GM18909 (cell line): Measurements from ENCODE around the gene ADAMTS3.
"Not testable (repeated sequence)": the region's sequence is repeated elsewhere in the genome, so short reads cannot be mapped to it uniquely, and the experiment has no call there.

Source experiments
- ATAC-seq: cut with Tn5 transposase; IDR thresholded peaks from one replicate; pipeline ENCODE4 v1.9.1; 2021; ENCODE audit warnings: mild to moderate bottlenecking; ENCODE audit not compliant: unreplicated experiment, poor library complexity

ADAMTS3 gene

DNA sequence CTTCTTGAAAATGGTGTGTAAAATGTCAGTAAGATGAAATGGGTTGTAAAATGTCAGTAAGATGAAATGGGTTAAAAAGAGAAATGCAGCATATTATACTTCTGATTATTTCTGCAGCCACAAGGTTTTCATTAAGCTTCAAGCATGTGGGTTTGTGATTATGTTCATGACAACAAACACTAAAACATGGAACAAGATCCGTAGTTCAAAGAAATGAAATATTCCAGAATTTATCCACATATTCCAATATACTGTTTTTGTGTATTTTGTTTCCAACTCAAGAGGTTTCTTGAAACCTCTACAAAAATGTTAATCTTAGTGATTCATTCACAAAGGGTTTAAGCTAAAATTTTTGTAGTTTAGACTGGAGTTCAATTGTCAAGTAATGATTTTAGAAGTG lies 84.0 kb downstream of the ADAMTS3 start:
- no peak for ATAC-seq

DNA sequence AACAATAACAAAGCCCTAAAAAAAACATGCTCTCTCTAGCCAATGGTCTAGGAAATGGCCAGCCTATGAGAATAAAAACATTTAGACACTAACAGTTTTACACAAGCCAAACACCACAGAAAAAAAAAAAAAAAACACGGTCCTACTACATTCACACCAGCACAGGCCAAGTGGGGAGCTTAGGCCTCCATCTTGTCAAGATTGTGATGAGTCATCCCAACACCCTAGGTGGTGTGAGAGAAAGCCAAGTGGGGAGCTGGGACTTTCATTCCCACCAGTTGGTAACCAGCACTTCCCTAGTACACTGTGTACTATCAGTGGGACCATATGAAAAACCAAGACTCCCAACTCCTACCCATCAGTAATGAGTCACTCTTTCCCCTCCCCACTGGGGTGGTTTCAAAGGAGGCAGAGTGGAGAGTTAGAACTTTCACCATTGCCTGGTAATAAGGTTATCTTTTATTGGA lies 95.6 kb downstream of the ADAMTS3 start:
- ATAC-seq = no peak

DNA sequence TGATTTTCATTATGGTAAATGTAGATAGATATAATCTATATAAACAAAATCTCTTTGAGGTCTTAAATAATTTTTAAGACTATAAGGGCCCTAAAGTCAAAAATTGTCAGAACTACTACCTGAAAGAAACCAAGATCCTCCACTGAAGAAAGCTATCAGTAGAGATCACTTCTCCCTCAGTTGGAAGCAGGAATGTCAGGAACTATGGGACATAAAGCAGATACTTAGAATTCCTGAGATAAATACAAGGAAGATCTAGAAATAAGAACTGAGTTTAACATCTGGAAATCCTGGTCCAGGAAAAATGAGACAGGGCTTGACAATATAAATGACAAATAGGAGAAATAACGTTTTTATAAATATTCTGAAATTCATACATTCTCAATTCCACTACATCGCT lies 97.2 kb downstream of the ADAMTS3 start:
- no peak for ATAC-seq

DNA sequence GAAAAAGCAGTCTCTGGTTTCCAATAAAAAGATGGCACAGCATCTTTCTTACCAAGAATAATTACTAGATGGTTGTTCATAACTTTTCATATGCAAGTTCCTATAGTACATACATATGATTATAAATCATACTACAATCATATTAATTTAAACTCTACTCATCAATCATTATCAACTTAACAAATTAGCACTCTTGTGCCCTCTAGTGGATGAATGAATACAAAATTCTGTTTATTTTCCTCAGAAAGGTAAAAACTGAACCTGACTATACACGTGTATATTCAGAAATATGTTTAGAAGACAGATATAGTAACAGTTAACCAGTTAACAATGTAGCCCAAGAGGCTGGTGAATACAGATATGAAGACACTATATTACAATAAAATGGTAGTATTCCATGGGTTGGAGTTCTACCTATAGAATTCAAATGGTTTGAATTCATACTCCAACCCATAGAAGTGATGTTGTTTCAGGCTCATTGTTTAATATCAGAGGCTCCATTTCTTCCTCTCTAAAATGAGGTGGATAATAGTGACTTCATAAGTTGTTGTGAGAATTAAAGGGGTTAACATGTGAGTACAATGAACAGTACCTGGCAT lies 100.0 kb downstream of the ADAMTS3 start:
- ATAC-seq = no peak

DNA sequence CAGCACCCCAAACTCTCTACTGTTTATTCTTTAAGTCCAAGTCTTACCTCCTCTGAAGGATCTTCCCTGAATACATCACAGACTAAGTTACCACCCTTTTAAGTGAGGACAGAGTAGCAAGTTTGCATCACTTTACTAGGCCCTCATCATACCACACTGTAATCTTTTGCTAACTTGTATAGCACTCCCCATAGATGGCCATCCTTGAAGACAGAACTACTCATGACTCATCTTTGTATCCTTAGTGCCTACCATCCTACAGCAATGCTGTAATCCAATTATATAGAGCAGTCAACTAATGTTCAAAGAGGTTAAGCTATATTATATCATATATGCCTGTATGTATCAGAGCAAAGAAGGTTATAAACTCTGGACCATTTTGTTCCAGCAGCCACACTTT lies 101.4 kb downstream of the ADAMTS3 start:
- ATAC-seq = no peak

DNA sequence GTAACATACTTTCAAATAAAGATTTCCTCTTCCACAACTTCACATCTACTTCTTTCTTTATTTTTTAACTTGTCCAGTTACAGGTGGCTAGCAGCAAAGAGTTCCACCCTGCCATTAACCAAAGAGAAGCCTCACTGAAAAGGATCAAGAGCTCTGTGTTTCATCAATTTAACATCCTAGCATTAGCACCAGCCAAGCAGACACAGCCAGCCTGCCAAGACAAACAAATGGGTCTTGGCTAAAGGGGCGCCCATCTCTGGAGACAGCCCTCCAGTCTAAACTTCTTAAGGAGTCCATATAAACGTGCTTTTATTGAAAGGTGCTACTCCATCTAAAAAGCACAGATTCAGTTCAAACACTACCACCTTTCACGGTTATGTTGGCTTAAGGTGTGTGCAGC lies 105.3 kb downstream of the ADAMTS3 start:
- ATAC-seq = no peak

DNA sequence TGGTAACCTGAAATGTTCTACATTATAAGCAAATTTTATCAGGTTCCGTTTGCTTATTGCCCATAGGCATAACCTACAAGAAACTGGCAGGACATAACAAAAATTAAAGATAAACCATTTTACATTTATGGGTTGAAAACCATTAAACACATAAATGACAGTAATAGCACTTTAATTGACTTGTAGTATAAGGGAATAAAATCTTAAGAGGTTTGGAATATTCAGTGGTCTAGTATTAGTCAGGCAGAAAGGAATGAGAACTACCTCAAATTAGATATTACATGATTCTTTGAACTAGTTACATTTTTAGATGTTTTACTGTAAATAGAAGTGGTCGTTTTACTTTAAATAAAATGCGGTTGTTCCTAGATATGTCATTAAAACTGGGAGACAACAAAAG lies 111.9 kb downstream of the ADAMTS3 start:
- no peak for ATAC-seq

DNA sequence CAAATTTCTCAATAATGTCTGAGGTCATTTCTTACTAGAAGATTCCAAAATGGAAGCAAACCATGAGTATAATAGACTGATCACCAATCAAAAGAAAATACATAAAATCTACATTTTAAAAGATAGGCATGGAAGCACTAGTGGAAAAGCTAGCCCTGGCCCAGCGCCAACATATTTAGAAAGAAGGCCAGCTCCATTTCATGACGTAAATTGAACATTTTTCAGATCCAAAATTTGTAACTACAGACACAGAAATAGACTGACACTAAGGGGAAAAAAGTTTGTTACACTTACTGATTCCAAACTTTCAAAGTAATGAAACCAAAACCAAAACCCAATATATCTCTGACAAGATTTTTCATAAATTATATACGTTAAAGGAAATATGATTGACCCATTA lies 117.7 kb downstream of the ADAMTS3 start:
- ATAC-seq = no peak

DNA sequence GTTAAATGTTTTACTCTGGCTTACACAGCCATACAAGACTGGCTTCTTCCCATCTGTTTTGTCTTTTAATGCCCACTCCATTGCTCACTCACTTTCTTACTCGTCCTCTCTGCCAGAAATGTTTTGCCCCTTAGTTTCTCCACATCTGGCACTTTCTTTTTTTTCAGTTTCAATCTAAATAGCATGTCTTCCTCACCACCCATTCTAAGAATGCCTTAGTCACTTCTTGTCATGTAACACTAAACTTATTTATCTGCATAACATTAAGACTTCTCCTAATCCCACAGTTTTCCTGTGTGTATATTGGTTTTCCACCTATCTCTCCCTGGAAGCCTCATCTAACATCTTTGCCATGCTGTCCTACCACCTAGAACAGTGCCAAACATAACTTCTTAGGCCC lies 119.3 kb downstream of the ADAMTS3 start:
- no peak for ATAC-seq

DNA sequence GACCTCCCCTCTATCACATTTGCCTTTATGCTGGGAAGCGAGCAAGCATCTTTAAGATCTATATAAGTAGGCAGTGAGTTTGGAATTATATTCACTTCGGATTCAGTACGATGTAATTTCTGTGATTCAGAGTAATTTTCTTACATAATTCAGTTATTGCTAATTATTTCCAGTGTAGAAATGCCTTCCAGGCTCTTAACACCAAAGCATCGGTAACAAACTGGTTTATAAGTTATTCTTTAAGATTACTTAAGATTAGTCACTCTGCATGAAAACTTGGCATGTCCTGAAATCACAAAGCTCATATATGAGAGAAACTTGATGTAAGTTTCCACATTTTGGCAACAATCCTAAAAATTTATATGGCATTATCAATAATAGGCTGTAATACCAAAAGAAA lies 120.8 kb downstream of the ADAMTS3 start:
- ATAC-seq = no peak

DNA sequence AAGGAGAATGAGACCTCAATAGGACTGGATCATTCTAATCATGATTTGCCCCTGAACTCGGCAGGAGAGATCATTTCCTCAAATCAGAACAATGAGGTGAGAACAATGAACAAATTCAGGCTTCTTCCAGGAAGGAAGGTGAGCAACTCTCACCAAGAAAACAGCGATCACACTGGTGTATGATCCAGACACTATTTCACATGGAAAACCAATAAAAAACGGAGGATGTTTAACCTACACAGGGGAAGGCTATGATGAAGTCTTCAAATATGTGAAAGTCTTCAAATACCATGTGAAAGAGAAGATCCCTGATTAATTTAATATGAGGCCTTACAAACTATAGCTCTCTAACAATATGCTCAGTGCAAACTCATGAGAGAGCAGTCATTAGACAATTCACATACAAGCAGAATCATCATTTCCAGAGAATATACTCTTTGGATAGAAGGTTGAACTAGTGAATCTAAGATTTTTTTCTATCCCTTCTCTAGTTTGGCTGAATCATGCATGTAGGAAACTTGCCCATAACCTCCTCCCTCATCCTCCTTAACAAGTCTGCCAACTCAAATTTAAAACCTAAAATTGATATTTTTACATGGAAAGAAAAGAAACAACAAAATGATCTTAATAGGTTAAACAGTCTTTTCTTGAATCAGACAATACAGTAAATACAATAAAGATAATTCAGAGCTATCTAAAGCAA lies 122.5 kb downstream of the ADAMTS3 start:
- ATAC-seq = no peak

DNA sequence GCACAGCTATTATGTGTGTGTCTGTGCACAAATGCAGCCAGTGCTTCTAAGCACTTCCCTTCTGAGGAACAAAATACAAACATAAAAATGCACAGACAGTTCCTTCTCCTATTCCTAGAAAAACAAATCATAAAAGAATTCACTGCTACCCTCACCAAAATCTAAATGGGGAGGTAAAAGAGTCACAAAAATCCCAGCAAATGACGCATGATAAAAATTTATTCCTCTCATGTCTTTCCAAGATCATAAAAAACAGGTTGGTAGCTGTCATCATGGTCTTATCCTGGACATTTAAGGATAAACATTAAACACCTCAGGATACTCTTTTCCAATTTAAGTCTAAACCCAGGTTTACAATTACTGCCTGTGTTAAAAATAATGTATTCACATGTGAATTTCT lies 124.9 kb downstream of the ADAMTS3 start:
- no peak for ATAC-seq

DNA sequence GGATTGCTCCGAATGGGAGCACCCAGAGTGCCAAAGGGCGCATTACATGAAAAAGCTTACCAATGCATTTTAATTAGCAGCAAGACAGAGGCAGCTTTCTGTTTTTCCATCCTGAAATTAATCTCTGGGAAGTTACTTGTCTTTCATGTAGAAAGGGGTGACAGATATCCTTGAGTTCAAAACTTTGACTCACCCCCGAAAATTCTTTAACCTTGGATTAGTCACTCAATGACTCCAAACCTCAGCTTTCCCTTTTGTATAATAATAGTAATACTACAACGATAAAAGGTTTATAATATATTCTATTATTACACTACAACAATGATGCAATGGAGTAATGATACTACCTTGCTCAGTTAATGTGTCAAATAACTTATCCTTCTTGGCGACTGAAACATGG lies 126.3 kb downstream of the ADAMTS3 start:
- ATAC-seq = no peak

DNA sequence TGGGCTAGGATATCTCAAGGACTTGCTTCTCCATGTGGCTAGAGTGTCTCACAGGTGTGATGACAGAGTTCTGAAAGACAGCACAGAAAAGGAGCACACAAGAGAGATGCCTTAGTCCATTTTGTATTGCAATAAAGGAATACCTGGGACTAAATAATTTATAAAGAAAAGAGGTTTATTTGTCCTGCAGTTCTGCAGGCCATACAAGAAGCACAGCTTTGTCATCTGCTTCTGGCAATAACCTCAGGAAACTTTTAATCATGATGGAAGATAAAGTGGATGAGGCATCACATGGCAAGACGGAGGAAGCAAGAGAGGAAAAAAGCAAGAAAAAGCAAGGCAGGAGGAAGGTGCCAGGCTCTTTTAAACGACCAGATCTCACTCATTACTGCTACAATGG lies 126.9 kb downstream of the ADAMTS3 start:
- ATAC-seq = no peak

DNA sequence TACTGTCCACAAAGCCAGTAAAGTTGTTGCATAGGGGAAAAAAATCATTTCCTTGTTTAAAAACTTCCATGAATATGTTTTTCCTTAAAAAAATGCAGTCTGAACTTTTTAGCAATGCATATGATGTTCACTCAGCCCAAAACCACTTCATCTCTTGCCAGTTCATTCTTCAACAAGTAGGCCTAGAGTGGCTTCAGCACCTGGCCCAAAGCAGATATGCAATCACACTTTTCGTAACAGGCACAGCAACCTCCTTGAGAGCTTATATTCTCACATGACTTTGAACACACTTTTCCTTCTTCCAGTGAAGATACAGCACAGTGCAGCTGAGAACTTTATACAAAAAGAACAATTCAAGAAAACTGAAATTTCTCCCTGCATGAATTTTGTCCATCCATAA lies 128.6 kb downstream of the ADAMTS3 start:
- no peak for ATAC-seq

DNA sequence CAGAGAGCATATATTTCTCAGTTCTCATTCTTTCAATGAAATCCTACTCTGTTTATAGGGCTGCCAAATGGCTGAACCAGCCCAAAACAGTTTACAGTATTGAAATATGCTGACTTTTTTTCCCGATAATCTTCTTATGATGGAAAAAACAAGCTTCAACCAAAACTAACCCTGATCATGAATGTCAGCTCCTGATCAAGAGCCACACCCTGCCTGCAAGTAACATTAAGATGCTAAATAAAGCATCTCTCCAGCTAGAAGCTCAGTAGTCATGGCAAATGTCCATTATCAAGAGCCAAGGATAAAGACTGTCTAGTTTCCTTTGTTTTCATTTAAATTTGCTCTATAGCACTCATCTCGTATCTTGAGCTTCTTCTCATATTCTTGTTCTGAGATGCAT lies 136.0 kb downstream of the ADAMTS3 start:
- ATAC-seq = no peak

DNA sequence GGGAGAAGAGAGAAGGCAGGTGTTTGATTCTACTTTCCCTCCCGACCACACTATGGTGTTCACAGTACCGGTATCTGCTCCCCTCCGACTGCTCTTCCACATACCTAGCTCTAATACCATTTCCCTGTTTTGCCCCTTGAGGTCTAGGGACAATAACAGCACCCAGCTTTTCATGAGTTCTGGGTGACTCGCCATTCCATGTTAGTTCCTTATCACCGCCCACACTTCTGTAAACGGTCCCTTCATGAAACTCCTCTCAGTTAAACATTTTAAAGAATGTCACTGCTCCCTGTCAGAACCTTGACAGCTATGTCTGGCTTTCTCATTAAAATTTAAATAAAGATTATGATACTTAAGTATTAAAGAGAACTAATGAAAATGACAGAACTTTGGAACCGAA lies 136.7 kb downstream of the ADAMTS3 start:
- no peak for ATAC-seq

DNA sequence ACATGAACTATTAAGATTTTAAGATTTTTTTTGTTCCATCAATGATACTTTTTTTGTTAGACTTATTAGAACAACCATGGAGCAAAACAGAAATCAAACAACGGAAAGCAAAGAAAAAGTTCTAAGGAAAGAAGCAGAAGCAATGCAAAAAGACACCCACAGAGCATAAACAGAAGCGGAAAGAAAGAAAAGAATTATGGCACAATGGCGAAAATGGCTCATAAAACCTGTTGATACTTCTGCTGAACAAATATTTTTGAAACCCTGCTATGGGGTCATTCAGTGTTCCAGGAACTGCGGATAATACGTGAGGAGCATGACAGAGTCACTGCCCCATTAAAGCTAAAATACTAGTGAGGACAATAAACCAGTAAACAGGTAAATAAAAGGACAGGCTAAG lies 138.0 kb downstream of the ADAMTS3 start:
- no peak for ATAC-seq

DNA sequence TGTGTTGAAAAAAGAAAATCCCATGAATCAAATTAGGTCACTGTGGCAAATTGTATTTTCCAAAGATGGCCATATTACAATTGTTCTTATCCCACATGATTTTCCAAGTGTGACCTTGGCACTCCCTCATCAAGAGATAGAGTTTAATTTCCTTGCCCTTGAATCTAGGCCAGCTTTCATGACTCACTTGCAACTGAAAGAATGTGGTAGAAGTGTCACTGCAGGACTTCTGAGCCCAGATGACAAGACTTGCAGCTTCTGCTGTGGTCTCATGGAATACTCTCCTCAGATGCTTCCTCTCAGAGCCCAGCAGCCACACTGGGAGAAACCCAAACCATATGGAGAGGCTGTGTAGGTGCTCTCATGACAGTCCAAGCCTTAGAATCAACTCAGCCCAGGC lies 139.0 kb downstream of the ADAMTS3 start:
- no peak for ATAC-seq

DNA sequence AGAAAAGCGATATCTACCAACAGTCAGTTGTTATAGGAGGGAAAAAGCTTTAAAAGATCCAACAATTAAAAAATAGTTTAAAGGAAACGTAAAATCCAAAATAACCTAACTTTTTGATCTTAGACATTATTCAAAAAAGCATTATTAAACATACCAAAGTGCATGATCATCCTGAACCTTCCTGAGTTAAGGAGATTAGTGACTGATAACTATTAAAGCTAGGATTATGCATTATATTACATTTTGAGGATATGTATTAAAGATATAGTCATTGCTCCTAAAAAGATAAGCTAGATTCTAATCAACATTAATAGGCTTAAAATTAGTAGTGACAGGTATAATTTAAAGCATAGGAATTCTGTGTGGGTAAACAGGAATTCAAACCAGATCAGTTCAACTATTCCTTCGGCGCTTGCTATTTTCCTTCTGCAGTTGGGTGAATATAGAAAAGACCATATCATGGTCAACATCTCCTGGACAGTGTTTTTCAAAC lies 139.6 kb downstream of the ADAMTS3 start:
- ATAC-seq = no peak

DNA sequence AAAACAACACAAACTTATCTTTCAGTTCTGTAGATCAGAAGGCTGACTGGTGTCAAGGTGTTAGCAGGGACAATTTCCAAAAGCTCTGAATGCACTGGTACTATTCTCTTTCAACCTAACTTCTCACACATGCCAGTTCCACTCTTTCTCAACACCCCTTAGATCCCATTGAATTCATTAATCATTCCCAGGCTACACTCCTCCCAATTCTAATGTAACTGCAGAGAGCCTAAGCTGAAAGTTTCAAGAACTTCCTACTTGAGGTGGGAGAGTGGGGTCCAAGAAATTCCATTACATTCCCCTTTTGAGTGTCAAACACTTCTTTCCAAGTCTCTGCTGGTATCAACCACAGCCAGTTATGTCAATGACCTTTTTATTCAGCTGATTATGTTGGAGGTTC lies 142.0 kb downstream of the ADAMTS3 start:
- ATAC-seq = no peak

DNA sequence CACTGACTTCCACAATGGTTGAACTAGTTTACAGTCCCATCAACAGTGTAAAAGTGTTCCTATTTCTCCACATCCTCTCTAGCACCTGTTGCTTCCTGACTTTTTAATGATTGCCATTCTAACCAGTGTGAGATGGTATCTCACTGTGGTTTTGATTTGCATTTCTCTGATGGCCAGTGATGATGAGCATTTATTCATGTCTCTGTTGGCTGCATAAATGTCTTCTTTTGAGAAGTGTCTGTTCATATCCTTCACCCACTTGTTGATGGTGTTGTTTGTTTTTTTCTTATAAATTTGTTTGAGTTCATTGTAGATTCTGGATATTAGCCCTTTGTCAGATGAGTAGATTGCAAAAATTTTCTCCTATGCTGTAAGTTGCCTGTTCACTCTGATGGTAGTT lies 143.1 kb downstream of the ADAMTS3 start:
- ATAC-seq = not testable (repeated sequence)
